HG03045 (cell line): Measurements from ENCODE around the gene CNBD2.
"Not testable (repeated sequence)": the region's sequence is repeated elsewhere in the genome, so short reads cannot be mapped to it uniquely, and the experiment has no call there.

Experiments
- ATAC-seq: cut with Tn5 transposase; IDR thresholded peaks from one replicate; pipeline ENCODE4 v1.9.1; 2021; ENCODE audit warnings: mild to moderate bottlenecking, moderate library complexity; ENCODE audit not compliant: unreplicated experiment

The CNBD2 gene

DNA sequence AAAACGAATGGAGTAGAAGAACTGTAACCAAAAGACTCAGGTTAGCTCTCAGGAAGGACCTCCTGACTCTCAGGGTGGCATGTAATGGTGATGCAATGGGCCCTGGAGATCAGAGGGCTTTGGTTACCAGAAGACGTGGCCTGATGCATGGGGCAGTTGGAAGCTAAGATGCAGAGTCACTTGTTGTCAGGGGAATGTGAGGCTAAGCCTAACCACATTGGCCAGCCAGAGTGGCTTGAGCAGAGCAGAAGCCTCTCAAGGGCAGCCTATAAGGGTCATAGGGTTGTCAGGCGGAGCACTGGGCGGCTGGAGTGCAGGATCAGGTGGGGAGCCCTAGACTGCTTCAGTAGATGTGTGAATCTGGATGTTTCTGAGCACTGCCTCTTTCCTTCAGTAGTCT, 5.9 kb downstream of the CNBD2 start:
- no peak for ATAC-seq

DNA sequence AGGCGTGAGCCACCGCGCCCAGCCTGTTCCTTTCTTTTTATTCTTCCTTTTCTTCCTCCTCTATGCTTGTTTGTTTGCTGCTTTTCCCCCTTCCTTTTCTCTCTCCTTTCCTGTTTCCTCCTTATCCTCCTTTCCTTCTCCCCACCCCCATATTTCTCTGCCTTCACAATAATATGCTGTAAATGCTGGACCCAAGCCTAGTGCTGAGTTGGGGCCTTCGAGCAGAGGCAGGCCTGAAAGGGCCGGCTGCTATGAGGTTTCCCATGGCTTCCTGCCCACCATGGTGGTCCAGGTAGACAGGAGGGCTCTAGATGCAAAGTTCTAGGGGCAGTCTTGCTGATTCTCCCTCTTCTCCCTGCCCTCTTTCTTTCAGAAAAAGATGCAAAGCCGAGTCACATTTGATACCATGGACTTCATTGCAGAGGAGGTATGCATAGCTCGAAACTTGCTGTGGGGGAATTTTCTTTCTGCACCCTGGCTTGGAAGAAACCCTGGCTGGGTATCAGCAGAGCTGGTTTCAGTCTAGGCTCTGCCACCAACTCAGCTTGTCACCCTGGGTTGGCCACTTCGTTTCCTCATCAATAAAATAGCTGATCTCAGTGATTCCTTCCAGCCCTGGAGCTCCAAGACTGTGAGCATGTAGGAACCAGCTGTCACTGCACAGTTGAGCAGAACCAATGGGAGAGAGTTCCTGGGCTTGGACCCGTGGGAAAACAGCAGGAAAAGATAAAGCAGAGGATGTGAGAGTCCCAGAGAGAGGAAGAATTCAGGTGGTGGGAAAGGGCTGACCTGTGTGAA, 7.4 kb downstream of the CNBD2 start:
- ATAC-seq = no peak

DNA sequence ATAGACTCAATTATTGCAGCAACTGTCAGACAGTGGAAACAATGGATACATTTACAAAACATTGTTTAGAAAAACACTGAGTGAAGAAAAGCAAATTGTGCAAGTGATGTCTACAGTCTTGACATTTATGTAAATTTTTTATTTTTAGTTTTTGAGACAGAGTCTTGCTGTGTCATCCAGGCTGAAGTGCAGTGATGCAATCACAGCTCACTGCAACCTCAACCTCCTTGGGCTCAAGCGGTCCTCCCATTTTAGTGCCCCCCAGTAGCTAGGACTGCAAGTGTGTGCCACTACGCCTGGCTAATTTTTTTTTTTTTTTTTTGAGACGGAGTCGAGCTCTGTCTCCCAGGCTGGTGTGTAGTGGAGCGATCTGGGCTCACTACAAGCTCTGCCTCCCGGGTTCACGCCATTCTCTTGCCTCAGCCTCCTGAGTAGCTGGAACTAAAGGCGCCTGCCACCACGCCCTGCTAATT, 9.7 kb downstream of the CNBD2 start:
- ATAC-seq = no peak

DNA sequence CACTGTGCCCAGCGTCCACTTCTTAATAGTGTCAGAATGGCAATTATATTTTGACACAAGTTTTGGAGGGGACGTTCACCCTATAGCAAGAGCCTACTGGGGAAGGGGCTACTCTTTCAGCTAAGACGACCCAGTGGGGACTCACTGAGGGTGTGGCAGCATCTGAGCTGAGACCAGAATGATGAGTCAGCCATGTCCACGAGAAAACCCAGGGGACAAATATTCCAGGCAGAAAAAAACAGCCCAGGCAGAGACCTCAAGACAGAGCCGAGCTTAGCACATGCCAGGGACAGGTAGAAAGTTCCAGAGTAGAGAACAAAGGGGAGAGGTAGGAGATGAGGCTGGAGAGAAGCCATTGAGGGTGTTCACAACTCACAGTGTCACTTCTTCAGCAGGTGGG, 11.2 kb downstream of the CNBD2 start:
- ATAC-seq = no peak

DNA sequence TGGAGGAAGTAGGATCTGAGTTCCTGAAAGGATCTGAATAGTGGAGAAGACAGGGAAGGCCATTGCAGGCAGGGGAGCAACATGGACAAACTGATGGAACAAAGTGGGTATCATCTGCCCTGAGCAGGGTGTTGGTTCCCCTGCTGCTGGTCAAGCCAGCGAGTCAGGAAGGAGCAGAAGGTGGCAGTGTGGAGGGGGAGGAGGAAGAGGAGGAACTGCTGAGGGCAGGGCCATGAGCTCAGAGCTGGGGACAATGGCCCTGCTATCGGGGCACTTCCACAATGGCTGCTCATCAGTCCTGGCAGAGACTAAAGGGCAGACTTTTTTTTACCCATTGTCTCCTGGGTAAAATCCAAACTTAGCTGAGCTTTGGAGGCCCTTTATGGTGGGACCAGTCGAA, 13.6 kb downstream of the CNBD2 start:
- no peak for ATAC-seq

DNA sequence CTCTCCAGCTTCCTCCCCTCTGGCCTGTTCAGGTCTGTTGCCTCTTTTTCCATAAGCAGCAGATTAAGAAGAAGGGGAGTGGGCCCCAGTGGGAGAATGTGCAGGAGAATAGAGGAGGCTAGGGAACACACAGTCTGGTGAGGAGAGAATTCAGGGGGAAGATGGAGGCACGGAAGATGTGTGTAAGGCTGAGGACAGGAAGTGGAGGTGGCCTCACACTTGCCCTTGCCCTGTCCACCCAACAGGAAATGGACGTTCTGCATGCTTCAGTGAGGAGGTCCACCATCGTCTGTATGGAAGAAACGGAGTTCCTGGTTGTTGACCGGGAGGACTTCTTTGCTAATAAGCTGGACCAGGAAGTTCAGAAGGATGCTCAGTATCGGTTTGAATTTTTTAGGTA, 16.0 kb downstream of the CNBD2 start:
- ATAC-seq = no peak

DNA sequence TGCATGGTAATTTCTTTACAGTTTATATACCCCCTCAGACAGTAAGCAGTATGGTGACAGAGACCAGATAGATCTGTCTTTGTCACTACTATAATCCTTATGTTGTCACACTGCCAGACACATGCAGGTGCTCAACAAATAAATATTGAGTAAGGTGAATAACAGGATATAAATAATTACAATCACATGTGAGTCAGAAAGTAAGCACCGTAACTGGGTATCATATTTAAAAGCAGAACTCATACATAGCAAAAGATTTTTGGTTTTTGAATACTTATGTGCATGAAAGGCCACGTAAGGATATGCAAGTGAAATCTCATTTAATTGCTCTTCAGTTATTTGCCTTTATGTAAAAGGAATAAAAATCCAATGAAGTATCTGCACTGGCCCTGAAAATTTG, 17.4 kb downstream of the CNBD2 start:
- ATAC-seq = no peak

DNA sequence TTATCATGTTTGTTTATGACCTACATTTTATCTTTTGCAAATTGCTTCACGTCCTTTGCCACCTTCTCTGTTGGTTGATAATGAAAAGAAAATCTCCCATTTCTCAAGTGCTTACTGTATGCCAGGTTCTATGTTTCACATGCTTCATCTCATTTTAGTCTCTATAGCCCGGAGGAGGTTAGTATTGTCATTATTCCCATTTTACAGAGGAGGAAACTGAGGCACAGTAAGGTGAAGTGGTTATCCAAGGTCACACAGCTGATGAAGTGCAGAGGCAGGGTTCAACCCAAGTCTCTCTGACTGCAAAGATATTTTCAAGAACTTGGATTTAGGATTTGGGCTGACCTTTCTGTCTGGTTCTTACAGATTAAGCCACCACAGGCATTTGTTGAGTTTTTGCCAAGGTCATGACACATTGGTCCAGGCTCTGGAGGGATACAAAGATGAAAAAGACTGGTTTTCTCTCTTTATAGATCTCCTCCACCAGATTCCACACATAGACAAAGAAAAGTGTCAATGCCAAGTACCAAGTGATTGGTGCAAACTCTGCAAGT, 20.6 kb downstream of the CNBD2 start:
- no peak for ATAC-seq

DNA sequence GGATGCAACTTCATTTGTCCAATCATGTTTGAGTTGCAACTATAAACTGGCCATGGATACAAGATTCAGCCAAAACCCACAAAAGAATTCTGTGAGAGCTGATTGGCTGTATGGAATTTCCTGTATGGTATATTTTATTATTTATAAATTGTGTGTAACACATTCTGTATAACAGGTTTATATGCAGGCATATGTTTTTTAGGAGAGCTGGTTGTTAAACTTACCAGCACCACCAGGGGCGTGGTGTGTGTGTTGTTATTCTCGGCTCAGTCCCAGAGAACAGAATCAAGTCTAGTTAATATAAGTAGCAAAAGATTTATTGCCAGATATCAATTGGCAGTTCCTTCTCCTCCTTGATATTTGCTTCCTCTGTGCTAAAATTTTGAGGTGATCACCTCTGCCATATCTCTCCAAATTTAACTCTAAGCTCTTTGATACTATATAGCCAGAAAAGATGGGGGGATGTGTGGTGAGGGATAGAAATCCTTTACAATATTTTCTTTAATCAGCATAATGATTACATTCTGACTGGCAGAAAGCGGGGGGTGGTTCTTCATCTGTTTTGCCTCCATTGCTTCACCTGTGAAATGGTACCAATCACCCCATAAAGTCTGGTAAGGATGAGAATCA, 22.9 kb downstream of the CNBD2 start:
- no peak for ATAC-seq

DNA sequence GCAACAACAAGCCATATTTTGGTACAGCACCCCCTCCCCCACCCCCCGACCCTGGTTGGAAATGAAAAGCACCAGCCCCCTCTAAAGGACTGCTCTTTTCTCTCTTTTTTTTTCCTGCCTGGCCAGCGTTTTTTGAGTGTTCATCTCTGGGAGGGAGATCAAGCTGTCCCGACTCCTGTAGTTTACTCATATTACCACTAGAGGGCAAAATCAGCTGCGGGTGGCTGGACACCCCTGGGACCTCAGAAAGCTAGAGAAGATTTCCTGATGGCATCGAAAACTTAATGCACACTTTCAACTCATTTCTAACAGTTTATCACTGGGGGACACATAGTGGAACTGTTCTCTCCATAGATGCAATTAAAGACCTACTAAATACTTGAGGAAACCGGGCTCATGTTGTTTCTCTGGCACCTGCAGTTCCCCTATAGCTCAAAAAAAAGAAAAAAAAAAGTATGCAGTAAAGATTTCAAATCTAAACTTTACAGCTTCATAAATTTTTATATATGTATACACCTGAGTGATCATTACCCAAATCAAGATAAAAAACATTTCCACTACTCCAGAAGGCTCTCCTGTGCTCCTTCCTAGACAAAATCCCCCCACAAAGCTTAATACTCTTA, 24.4 kb downstream of the CNBD2 start:
- ATAC-seq = no peak

DNA sequence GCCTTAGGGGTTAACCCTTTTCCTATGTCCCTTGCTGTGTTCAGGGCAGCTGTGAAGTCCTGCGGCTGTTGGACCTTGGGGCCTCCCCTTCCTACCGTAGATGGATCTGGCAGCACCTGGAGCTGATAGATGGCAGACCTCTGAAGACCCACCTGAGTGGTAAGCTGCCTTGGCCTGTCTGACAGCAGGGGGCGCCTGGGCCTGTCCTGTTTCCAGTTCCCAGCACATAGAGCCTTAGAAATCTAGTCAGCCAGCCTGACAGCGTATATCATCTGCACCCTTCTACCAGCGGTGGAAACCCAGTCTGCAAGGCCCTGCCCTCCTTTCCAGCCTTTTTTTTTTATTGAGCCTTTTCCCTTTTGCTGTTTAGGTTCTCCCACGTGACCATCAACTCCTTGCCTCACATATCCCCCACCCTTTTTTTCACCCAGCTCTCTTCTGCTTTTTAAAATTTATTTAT, 26.6 kb downstream of the CNBD2 start:
- ATAC-seq = no peak

DNA sequence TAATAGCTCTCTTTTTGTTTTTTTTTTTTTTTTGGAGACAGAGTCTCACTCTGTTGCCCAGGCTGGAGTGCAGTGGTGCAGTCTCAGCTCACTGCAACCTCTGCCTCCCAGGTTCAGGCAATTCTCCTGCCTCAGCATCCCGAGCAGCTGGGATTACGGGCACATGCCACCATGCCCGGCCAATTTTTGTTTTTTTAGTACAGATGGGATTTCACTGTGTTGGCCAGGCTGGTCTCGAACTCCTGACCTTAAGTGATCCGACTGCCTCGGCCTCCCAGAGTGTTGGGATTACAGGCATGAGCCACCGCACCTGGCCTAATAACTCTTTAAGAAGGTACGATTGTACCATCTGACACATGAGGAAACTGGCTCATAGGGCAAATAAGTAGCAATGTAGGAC, 28.1 kb downstream of the CNBD2 start:
- not testable (repeated sequence) for ATAC-seq

DNA sequence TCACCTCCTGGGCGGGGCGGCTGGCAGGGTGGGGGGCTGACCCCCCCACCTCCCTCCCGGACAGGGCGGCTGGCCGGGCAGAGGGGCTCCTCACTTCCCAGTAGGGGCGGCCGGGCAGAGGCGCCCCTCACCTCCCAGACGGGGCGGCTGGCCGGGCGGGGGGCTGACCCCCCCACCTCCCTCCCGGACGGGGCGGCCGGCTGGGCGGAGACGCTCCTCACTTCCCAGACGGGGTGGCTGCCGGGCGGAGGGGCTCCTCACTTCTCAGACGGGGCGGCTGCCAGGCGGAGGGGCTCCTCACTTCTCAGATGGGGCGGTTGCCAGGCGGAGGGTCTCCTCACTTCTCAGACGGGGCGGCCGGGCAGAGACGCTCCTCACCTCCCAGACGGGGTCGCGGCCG, 32.9 kb downstream of the CNBD2 start:
- not testable (repeated sequence) for ATAC-seq

DNA sequence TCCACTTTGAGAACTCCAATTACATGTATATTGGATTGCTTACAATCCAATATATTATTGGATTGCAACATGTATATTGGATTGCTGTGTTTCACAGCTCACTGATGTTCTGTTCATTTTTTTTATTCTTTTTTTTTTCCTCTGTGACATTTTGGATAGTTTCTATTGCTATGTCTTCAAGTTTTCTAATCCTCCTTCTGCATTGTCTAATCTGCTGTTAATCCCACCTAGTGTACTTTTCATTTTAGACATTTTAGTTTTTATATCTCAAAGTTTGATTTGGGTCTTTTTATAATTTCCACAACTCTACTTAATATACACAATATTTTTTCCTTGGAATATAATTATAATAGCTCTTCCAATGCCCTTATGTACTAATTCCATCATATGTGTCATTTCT, 34.5 kb downstream of the CNBD2 start:
- no peak for ATAC-seq

DNA sequence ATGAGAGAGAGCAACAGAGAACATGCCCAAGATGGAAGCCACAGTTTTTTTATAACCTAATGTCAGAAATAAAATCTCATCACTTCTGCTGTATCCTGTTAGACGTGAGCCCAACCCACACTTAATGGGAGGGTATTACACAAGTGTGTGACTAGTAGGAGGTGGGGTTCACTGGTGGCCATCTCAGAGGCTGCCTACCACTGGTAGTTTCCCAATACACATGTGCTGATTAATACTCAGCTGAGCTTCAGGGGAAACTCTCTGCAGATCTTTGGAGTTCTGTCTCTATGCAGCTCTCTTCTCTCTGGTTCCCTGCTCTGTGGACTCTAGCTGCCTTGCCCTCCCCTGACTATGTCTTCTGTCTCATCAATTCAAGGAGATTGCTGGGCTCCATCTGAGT, 35.7 kb downstream of the CNBD2 start:
- no peak for ATAC-seq

DNA sequence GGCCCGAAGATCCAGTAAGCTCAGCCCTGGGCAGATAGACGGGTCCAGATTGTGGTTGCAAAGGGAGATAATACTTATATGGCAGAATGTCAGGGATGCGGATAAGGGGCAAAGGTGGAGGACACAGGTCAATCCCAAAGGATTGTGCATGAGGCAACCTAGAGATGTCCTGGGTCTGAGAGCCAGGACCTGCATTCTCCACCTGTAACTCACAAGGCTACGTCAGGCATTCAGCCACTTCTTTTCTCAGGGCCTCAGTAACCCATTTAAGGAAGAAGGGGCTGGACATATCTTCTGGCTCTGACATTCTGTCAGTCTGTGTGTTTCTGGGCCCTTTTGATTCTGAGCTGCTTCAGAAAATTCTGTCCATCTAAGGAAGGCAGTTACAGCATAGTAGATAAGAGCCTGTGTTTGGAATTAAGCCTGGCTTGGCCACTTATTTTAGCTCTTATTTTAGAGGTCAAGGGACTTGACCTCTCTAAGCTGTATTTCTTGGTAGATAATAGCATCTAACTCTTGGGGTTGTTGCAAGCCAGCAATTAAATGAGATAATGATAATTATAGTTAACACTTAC, 40.2 kb downstream of the CNBD2 start:
- ATAC-seq = no peak

DNA sequence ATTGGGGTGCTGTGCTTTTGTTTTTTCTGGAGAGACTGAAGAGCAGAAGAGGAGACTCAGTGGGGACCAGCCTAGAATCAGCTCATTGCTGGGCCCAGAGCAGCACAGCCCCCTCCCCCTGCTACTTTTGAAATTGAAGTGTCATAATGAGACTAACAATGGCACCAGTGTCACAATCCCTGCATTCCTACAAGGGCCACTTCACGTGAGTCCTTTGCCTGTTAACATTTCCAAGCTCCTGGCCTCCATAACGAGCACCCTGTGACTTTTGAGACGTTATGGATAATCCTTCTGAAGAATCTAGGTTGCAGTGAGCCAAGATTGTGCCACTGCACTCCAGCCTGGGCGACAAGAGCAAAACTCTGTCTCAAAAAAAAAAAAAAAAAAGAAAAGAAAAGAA, 41.7 kb downstream of the CNBD2 start:
- no peak for ATAC-seq

DNA sequence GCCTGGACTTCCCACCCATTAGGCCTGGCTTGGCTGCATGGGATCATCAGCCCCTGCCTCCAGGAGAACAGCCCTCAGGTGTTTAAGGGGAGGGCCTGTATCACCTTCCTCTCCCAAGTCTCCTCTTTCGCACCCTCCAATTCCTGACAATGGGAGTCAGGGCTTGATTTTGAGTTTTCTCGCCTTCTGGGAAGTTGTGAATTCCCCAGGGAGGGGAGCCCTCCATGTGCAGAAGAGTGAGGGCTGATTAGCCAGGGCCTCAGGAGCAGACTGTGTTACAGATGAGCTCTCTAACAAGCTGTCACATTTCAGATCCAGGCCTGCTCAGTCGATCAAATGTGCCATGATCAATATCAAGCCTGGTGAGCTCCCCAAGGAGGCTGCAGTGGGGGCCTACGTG, 42.4 kb downstream of the CNBD2 start:
- no peak for ATAC-seq

DNA sequence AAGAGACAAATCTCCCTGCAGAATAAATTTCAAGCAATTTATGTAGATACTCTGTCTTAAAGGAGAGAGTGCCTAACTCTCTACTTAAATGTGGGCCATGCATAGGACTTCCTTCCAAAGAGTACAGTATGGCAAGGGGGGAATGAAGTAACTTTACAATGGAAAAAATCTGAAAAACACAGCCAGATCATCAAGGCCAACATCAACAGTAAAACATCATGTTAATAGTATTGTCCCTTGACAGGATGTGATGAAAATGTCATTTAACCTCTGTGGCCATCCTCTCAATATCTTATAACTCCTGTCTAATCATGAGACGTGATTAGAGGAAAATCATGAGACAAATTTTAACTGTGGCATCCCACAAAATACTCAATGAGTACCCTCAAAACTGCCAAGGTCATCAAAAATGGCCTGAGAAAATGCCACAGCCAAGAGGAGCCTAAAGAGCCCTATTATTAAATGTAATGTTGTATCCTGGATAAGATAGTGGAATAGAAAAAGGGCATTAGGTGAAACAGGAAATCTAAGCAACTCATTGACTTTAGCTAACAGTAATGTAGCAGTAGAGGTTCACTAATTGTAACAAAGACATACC, 47.5 kb downstream of the CNBD2 start:
- no peak for ATAC-seq

DNA sequence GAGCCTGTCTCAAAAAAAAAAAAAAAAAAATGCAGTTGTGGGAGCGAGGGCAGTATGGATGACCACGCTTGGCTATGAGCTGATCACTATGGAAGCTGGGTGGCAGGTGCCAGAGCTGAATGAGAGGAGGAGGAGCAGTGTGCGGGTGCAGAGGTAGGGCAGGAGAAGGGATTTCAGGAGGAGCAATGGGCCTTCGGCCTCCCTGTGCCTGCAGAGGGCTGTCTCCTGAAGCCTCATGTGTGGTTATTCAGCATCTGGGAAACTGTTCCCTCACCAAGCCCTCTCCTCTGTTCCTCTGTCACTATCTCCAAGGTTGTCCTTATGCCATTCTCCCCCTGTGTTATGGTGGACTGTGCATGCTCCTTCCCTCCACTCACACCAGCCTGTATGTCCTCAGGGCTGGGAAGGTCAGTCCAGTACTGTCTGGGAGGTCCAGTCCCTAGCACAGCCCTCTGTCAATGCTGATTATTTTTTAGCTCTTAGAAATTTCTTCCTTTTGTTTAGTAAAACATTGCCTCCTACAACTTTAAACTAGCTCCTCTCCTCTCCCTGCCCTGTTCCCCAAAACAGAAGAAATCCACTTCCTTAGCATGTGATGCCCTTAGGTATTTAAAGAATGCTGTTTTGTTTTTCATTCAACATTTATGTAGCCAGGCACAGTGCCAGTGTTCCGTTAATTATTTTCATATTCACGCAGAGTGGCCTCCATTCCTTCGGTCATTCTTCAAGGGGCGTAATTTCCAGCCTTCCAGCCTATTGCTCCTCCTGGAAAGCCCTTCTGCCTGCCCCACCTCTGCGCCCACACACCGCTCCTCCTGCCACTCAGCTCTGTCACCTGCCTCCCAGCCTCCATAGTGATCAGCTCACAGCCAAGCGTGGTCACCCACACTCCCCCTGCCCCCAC, 48.9 kb downstream of the CNBD2 start:
- no peak for ATAC-seq
